ENCODE results near the gene OR4D9.

OR4D9 gene

GRCh38 chr11:59552844-59553243 lies 41.5 kb downstream of the OR4D9 start:
- ATAC-seq (replicated peaks; ENCODE audit: extremely low read depth, poor library complexity, severe bottlenecking), result no peak
- Mint-ChIP-seq H3K4me1 (peaks cover 47% of the 10 kb centered on the region), H3K27ac (ENCODE audit: low read depth) (no peak overlapping the region), H3K4me3 (peak overlapping the region; percentile 5), H3K36me3 (ENCODE audit: insufficient read depth) (peaks cover 40% of the 10 kb centered on the region), H3K27me3 (peaks cover 9% of the 10 kb centered on the region), H3K9me3 (no peaks in the 10 kb centered on the region)
- DNase-seq (ENCODE audit: low spot score in 2 of 2), result no peak

- peaks cover 9% of the 10 kb centered on the region for H3K27me3 Mint-ChIP-seq
- H3K36me3 Mint-ChIP-seq (ENCODE audit: insufficient read depth), result peaks cover 42% of the 10 kb centered on the region
- peaks cover 47% of the 10 kb centered on the region for H3K4me1 Mint-ChIP-seq
- no peak overlapping the region for H3K27ac Mint-ChIP-seq (ENCODE audit: low read depth)
- H3K4me3 Mint-ChIP-seq, result no peak overlapping the region
- ATAC-seq (replicated peaks; ENCODE audit: extremely low read depth, poor library complexity, severe bottlenecking) (no peak), DNase-seq (ENCODE audit: low spot score in 2 of 2) (no peak)
- no peaks in the 10 kb centered on the region for H3K9me3 Mint-ChIP-seq
These were observed 42.0 kb downstream of the OR4D9 start for GRCh38 chr11:59553323-59553722.

GRCh38 chr11:59555601-59556114 lies 44.3 kb downstream of the OR4D9 start:
- Mint-ChIP-seq H3K27me3 (peaks cover 4% of the 10 kb centered on the region), H3K27ac (ENCODE audit: low read depth) (peak overlapping the region; percentile 91), H3K4me1 (peaks cover 45% of the 10 kb centered on the region), H3K9me3 (no peaks in the 10 kb centered on the region), H3K4me3 (peak overlapping the region; percentile 76), H3K36me3 (ENCODE audit: insufficient read depth) (peaks cover 53% of the 10 kb centered on the region)
- ATAC-seq (replicated peaks; ENCODE audit: extremely low read depth, poor library complexity, severe bottlenecking), result no peak
- no peak for DNase-seq (ENCODE audit: low spot score in 2 of 2)

GRCh38 chr11:59556115-59556916 lies 45.0 kb downstream of the OR4D9 start:
- Mint-ChIP-seq H3K27me3 (no peaks in the 10 kb centered on the region), H3K4me1 (peaks cover 45% of the 10 kb centered on the region), H3K9me3 (no peaks in the 10 kb centered on the region), H3K36me3 (ENCODE audit: insufficient read depth) (peaks cover 53% of the 10 kb centered on the region), H3K4me3 (peak overlapping the region; percentile 76), H3K27ac (ENCODE audit: low read depth) (peak overlapping the region; percentile 91)
- DNase-seq (ENCODE audit: low spot score in 2 of 2) (peak; percentile 33 to 49), ATAC-seq (replicated peaks; ENCODE audit: extremely low read depth, poor library complexity, severe bottlenecking) (no peak)

- Mint-ChIP-seq H3K9me3 (no peaks in the 10 kb centered on the region), H3K27ac (ENCODE audit: low read depth) (peak overlapping the region; percentile 91), H3K27me3 (no peaks in the 10 kb centered on the region), H3K36me3 (ENCODE audit: insufficient read depth) (peaks cover 53% of the 10 kb centered on the region), H3K4me3 (peak overlapping the region; percentile 76), H3K4me1 (peaks cover 40% of the 10 kb centered on the region)
- no peak for DNase-seq (ENCODE audit: low spot score in 2 of 2)
- ATAC-seq (replicated peaks; ENCODE audit: extremely low read depth, poor library complexity, severe bottlenecking), result no peak
These were observed 45.6 kb downstream of the OR4D9 start for GRCh38 chr11:59556917-59557348.

GRCh38 chr11:59558270-59558643 lies 46.9 kb downstream of the OR4D9 start:
- Mint-ChIP-seq H3K4me3 (peak overlapping the region; percentile 76), H3K36me3 (ENCODE audit: insufficient read depth) (peaks cover 52% of the 10 kb centered on the region), H3K9me3 (no peaks in the 10 kb centered on the region), H3K27me3 (no peaks in the 10 kb centered on the region), H3K4me1 (peaks cover 39% of the 10 kb centered on the region), H3K27ac (ENCODE audit: low read depth) (peak overlapping the region; percentile 91)
- ATAC-seq (replicated peaks; ENCODE audit: extremely low read depth, poor library complexity, severe bottlenecking), result no peak
- DNase-seq (ENCODE audit: low spot score in 2 of 2), result no peak

GRCh38 chr11:59559886-59560285 lies 48.5 kb downstream of the OR4D9 start:
- Mint-ChIP-seq H3K4me3 (peak overlapping the region; percentile 77), H3K36me3 (ENCODE audit: insufficient read depth) (peaks cover 55% of the 10 kb centered on the region), H3K27me3 (no peaks in the 10 kb centered on the region), H3K27ac (ENCODE audit: low read depth) (peak overlapping the region; percentile 99), H3K9me3 (no peaks in the 10 kb centered on the region), H3K4me1 (peaks cover 39% of the 10 kb centered on the region)
- DNase-seq (ENCODE audit: low spot score in 2 of 2) (no peak), ATAC-seq (replicated peaks; ENCODE audit: extremely low read depth, poor library complexity, severe bottlenecking) (no peak)

- H3K4me3 Mint-ChIP-seq, result peak overlapping the region; percentile 77
- peak; percentile 64 to 80 for DNase-seq (ENCODE audit: low spot score in 2 of 2)
- peaks cover 56% of the 10 kb centered on the region for H3K36me3 Mint-ChIP-seq (ENCODE audit: insufficient read depth)
- H3K27ac Mint-ChIP-seq (ENCODE audit: low read depth), result peak overlapping the region; percentile 99
- no peaks in the 10 kb centered on the region for H3K9me3 Mint-ChIP-seq
- H3K4me1 Mint-ChIP-seq, result peaks cover 39% of the 10 kb centered on the region
- peak; percentile 68 for ATAC-seq (replicated peaks; ENCODE audit: extremely low read depth, poor library complexity, severe bottlenecking)
- no peaks in the 10 kb centered on the region for H3K27me3 Mint-ChIP-seq
These were observed 49.0 kb downstream of the OR4D9 start for GRCh38 chr11:59560290-59560701.

GRCh38 chr11:59560702-59561473 lies 49.5 kb downstream of the OR4D9 start:
- Mint-ChIP-seq H3K27ac (ENCODE audit: low read depth) (peak overlapping the region; percentile 99), H3K36me3 (ENCODE audit: insufficient read depth) (peaks cover 58% of the 10 kb centered on the region), H3K4me1 (peaks cover 37% of the 10 kb centered on the region), H3K9me3 (no peaks in the 10 kb centered on the region), H3K4me3 (peak overlapping the region; percentile 77), H3K27me3 (no peaks in the 10 kb centered on the region)
- ATAC-seq (replicated peaks; ENCODE audit: extremely low read depth, poor library complexity, severe bottlenecking) (peak; percentile 65), DNase-seq (ENCODE audit: low spot score in 2 of 2) (peak; percentile 46 to 53)

GRCh38 chr11:59562292-59562691 lies 51.0 kb downstream of the OR4D9 start:
- no peak for DNase-seq (ENCODE audit: low spot score in 2 of 2)
- H3K4me1 Mint-ChIP-seq, result peaks cover 28% of the 10 kb centered on the region
- no peaks in the 10 kb centered on the region for H3K9me3 Mint-ChIP-seq
- H3K27me3 Mint-ChIP-seq, result no peaks in the 10 kb centered on the region
- H3K36me3 Mint-ChIP-seq (ENCODE audit: insufficient read depth), result peaks cover 53% of the 10 kb centered on the region
- no peak overlapping the region for H3K27ac Mint-ChIP-seq (ENCODE audit: low read depth)
- H3K4me3 Mint-ChIP-seq, result no peak overlapping the region
- no peak for ATAC-seq (replicated peaks; ENCODE audit: extremely low read depth, poor library complexity, severe bottlenecking)
